Measurements from ENCODE around the gene APOA4.

GRCh38 chr11:116791002-116791812, 31.9 kb downstream of the APOA4 start:
- TF ChIP-seq, protein P1, sequence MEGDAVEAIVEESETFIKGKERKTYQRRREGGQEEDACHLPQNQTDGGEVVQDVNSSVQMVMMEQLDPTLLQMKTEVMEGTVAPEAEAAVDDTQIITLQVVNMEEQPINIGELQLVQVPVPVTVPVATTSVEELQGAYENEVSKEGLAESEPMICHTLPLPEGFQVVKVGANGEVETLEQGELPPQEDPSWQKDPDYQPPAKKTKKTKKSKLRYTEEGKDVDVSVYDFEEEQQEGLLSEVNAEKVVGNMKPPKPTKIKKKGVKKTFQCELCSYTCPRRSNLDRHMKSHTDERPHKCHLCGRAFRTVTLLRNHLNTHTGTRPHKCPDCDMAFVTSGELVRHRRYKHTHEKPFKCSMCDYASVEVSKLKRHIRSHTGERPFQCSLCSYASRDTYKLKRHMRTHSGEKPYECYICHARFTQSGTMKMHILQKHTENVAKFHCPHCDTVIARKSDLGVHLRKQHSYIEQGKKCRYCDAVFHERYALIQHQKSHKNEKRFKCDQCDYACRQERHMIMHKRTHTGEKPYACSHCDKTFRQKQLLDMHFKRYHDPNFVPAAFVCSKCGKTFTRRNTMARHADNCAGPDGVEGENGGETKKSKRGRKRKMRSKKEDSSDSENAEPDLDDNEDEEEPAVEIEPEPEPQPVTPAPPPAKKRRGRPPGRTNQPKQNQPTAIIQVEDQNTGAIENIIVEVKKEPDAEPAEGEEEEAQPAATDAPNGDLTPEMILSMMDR (IDR thresholded peaks at IDR 0.05; ENCODE audit: insufficient read depth, low read length, poor library complexity, severe bottlenecking): peak; percentile 79
- TF ChIP-seq EZH2phosphoT487 (conservative IDR thresholded peaks at IDR 0.05; ENCODE audit: low read length): no peak
